Measurements from ENCODE around the gene TOM1. TPM values are rescaled to one million over a fixed set of nuclear protein-coding genes. Genes with fewer than 3 reads are reported as not detected.
A peak's percentile ranks its signal among the peaks of the same experiment; 100 is the strongest.

The TOM1 gene
- polyA plus RNA-seq, 2 of the 4 experiments (the other 2 are of a cell fraction): 14.5 to 16.6 TPM

DNA sequence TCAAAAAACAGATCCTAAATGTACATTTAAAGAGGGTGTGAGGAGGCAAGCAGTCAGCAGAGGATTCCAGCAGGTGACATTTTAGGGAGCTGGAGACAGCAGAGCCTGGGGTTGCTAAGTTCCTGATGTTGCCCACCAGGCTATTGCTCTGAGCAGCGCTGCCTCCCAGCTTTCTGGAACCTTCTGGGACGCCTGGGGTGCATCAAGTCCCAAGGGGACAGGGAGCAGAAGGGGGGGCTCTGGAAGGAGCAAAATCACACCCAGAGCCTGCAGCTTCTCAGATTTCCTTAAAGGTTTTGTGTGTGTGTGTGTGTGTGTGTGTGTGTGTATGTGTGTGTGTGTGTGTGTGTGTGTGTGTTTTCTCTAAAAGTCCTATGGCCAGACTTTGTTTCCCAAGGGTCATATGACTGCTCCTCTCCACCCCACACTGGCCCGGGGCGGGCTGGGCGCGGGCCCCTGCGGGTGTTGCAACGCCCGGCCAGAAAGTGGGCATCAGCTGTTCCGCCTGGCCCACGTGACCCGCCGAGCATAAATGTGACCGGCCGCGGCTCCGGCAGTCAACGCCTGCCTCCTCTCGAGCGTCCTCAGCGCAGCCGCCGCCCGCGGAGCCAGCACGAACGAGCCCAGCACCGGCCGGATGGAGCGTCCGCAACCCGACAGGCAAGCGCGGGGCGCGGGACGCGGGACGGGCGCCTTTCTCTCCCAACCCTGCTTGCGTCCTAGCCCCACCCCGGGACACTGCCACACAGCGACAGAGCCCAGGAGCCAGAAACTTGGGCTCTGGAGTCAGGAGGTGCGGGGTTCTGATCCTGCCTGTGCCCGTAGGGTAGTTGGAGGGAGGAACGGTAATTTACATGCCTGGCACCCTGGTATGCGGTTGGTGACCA, 81.1 kb downstream of the TOM1 start, which contains the start of gene HMOX1 (continued):
- TF ChIP-seq CBX2 (IDR thresholded peaks at IDR 0.05; ENCODE audit: borderline replicate concordance, low read depth) (no peak), BHLHE40 (IDR thresholded peaks at IDR 0.05; ENCODE audit: low read depth, low read length) (no peak), HOXB5 (CRISPR knock-in tag; IDR thresholded peaks at IDR 0.05) (no peak), ESRRA (IDR thresholded peaks at IDR 0.05; ENCODE audit: borderline replicate concordance, low read length) (no peak), HEYL (CRISPR knock-in tag; IDR thresholded peaks at IDR 0.05) (no peak), HDAC2 (IDR thresholded peaks at IDR 0.05) (no peak), ZFP36 (IDR thresholded peaks at IDR 0.05; ENCODE audit: borderline replicate concordance, partially characterized antibody) (no peak), POLR2A (IDR thresholded peaks at IDR 0.05; ENCODE audit: low read length) (peak; percentile 91), SREBF2 (IDR thresholded peaks at IDR 0.05) (no peak), POLR2AphosphoS2 (conservative IDR thresholded peaks at IDR 0.05; ENCODE audit: low read length) (no peak), RFX5 (IDR thresholded peaks at IDR 0.05) (no peak), CHD2 (IDR thresholded peaks at IDR 0.05; ENCODE audit: low read length, partially characterized antibody) (no peak), MAZ (IDR thresholded peaks at IDR 0.05; ENCODE audit: borderline replicate concordance, low read depth, low read length) (no peak), ZNF302 (CRISPR knock-in tag; IDR thresholded peaks at IDR 0.05) (no peak), FOSL2 (IDR thresholded peaks at IDR 0.05) (no peak), FOSL2 (CRISPR knock-in tag; IDR thresholded peaks at IDR 0.05) (peak; percentile 43), KDM5A (IDR thresholded peaks at IDR 0.05) (no peak), JUNB (IDR thresholded peaks at IDR 0.05) (no peak), CEBPB (IDR thresholded peaks at IDR 0.05) (peak; percentile 79 to 91), RNF2 (IDR thresholded peaks at IDR 0.05; ENCODE audit: borderline replicate concordance, low read depth) (no peak), EHF (CRISPR knock-in tag; IDR thresholded peaks at IDR 0.05) (no peak), EHMT2 (IDR thresholded peaks at IDR 0.05; ENCODE audit: low read depth) (no peak), MYC (IDR thresholded peaks at IDR 0.05; ENCODE audit: borderline replicate concordance, low read length) (no peak), RAD21 (conservative IDR thresholded peaks at IDR 0.05 in 1 of 2, IDR thresholded peaks at IDR 0.05 in 1 of 2) (peak; percentile 17 to 27; a peak in 2 of 5 replicates), GATA3 (IDR thresholded peaks at IDR 0.05; ENCODE audit: borderline replicate concordance) (peak; percentile 39; the same call in 1 of the 2 replicates), NFE2L2 (conservative IDR thresholded peaks at IDR 0.05; ENCODE audit: low read length) (no peak), CHD4 (IDR thresholded peaks at IDR 0.05; ENCODE audit: borderline replicate concordance) (no peak), RCOR1 (IDR thresholded peaks at IDR 0.05; ENCODE audit: low read depth, low read length) (no peak), HOXB13 (CRISPR knock-in tag; IDR thresholded peaks at IDR 0.05; ENCODE audit: low read depth) (no peak), RARB (CRISPR knock-in tag; IDR thresholded peaks at IDR 0.05) (no peak), MAFK (IDR thresholded peaks at IDR 0.05; ENCODE audit: partially characterized antibody) (no peak), FOXS1 (CRISPR knock-in tag; IDR thresholded peaks at IDR 0.05) (no peak)
- TF ChIP-seq, protein P1, sequence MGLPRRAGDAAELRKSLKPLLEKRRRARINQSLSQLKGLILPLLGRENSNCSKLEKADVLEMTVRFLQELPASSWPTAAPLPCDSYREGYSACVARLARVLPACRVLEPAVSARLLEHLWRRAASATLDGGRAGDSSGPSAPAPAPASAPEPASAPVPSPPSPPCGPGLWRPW (IDR thresholded peaks at IDR 0.05): no peak
- TF ChIP-seq, protein P2, sequence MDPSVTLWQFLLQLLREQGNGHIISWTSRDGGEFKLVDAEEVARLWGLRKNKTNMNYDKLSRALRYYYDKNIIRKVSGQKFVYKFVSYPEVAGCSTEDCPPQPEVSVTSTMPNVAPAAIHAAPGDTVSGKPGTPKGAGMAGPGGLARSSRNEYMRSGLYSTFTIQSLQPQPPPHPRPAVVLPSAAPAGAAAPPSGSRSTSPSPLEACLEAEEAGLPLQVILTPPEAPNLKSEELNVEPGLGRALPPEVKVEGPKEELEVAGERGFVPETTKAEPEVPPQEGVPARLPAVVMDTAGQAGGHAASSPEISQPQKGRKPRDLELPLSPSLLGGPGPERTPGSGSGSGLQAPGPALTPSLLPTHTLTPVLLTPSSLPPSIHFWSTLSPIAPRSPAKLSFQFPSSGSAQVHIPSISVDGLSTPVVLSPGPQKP (IDR thresholded peaks at IDR 0.05; ENCODE audit: low read depth, low read length): no peak
- TF ChIP-seq, protein P3, sequence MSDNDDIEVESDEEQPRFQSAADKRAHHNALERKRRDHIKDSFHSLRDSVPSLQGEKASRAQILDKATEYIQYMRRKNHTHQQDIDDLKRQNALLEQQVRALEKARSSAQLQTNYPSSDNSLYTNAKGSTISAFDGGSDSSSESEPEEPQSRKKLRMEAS (IDR thresholded peaks at IDR 0.05): peak; percentile 52
- TF ChIP-seq, protein P4, sequence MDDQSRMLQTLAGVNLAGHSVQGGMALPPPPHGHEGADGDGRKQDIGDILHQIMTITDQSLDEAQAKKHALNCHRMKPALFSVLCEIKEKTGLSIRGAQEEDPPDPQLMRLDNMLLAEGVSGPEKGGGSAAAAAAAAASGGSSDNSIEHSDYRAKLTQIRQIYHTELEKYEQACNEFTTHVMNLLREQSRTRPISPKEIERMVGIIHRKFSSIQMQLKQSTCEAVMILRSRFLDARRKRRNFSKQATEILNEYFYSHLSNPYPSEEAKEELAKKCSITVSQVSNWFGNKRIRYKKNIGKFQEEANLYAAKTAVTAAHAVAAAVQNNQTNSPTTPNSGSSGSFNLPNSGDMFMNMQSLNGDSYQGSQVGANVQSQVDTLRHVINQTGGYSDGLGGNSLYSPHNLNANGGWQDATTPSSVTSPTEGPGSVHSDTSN (IDR thresholded peaks at IDR 0.05): peak; percentile 82; the same call in 1 of the 2 replicates
- TF ChIP-seq, protein P5, sequence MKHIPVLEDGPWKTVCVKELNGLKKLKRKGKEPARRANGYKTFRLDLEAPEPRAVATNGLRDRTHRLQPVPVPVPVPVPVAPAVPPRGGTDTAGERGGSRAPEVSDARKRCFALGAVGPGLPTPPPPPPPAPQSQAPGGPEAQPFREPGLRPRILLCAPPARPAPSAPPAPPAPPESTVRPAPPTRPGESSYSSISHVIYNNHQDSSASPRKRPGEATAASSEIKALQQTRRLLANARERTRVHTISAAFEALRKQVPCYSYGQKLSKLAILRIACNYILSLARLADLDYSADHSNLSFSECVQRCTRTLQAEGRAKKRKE (CRISPR knock-in tag; IDR thresholded peaks at IDR 0.05; ENCODE audit: low read depth): no peak
- TF ChIP-seq, protein P6, sequence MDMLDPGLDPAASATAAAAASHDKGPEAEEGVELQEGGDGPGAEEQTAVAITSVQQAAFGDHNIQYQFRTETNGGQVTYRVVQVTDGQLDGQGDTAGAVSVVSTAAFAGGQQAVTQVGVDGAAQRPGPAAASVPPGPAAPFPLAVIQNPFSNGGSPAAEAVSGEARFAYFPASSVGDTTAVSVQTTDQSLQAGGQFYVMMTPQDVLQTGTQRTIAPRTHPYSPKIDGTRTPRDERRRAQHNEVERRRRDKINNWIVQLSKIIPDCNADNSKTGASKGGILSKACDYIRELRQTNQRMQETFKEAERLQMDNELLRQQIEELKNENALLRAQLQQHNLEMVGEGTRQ (IDR thresholded peaks at IDR 0.05): peak; percentile 97
- TF ChIP-seq, protein P7, sequence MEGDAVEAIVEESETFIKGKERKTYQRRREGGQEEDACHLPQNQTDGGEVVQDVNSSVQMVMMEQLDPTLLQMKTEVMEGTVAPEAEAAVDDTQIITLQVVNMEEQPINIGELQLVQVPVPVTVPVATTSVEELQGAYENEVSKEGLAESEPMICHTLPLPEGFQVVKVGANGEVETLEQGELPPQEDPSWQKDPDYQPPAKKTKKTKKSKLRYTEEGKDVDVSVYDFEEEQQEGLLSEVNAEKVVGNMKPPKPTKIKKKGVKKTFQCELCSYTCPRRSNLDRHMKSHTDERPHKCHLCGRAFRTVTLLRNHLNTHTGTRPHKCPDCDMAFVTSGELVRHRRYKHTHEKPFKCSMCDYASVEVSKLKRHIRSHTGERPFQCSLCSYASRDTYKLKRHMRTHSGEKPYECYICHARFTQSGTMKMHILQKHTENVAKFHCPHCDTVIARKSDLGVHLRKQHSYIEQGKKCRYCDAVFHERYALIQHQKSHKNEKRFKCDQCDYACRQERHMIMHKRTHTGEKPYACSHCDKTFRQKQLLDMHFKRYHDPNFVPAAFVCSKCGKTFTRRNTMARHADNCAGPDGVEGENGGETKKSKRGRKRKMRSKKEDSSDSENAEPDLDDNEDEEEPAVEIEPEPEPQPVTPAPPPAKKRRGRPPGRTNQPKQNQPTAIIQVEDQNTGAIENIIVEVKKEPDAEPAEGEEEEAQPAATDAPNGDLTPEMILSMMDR (IDR thresholded peaks at IDR 0.05): no peak
